NB4 (cell line): ENCODE data around the gene COPS6.

ENCODE experiments used
- DNase-seq: peaks from one replicate; pipeline ENCODE4 v3.0.0; 2010; ENCODE audit warnings: low read depth
- H3K4me3 ChIP-seq: one replicate; pipeline ENCODE4 v1.5.1; 2011; ENCODE audit warnings: mild to moderate bottlenecking, low read depth, low read length, moderate library complexity
- MAX ChIP-seq: IDR thresholded peaks from 2 replicates; pipeline ENCODE4 v1.6.1; 2011; ENCODE audit warnings: low read depth, low read length
- MYC ChIP-seq: IDR thresholded peaks from 2 replicates; pipeline ENCODE4 v1.6.1; 2011; ENCODE audit warnings: low read depth, low read length
- POLR2A ChIP-seq: IDR thresholded peaks from 2 replicates; pipeline ENCODE4 v1.6.1; 2011; ENCODE audit warnings: mild to moderate bottlenecking; ENCODE audit not compliant: insufficient read length; ENCODE audit errors: extremely low read depth
- TF ChIP-seq, protein P1 (sequence below): IDR thresholded peaks from one replicate; pipeline ENCODE4 v1.5.1; 2012; ENCODE audit warnings: low read depth, low read length

The COPS6 gene

GRCh38 chr7:100087055-100087750, 1.6 kb upstream of the COPS6 start:
- no peak for DNase-seq
- H3K4me3 ChIP-seq = no peak overlapping the region
- TF ChIP-seq MYC (no peak), POLR2A (no peak), MAX (no peak)
- TF ChIP-seq, protein P1, sequence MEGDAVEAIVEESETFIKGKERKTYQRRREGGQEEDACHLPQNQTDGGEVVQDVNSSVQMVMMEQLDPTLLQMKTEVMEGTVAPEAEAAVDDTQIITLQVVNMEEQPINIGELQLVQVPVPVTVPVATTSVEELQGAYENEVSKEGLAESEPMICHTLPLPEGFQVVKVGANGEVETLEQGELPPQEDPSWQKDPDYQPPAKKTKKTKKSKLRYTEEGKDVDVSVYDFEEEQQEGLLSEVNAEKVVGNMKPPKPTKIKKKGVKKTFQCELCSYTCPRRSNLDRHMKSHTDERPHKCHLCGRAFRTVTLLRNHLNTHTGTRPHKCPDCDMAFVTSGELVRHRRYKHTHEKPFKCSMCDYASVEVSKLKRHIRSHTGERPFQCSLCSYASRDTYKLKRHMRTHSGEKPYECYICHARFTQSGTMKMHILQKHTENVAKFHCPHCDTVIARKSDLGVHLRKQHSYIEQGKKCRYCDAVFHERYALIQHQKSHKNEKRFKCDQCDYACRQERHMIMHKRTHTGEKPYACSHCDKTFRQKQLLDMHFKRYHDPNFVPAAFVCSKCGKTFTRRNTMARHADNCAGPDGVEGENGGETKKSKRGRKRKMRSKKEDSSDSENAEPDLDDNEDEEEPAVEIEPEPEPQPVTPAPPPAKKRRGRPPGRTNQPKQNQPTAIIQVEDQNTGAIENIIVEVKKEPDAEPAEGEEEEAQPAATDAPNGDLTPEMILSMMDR = no peak

DNA sequence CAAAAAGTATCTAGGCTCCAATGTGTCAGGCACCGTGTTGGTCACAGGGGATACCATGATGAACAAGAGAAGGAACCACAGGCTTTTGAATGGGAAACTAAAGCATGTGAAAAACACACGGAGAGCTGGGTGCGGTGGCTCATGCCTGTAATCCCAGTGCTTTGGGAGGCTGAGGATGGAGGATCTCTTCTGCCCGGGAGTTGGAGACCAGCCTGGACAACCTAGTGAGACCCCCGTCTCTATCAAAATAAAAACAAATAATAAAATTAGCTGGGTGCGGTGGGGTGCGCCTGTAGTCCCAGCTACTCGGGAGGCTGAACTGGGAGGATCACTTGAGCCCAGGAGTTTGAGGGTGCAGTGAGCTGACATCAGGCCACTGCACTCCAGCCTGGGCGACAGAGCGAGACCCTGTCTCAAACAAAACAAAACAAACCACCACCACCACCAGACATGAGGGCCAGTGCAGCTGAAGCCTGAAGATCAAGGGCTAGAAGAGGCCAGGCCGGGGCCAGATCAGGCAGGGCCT, 611 bp upstream of the COPS6 start:
- no peak for TF ChIP-seq POLR2A
- TF ChIP-seq, protein P1 = no peak
- no peak for TF ChIP-seq MAX
- no peak for TF ChIP-seq MYC
- DNase-seq = no peak

DNA sequence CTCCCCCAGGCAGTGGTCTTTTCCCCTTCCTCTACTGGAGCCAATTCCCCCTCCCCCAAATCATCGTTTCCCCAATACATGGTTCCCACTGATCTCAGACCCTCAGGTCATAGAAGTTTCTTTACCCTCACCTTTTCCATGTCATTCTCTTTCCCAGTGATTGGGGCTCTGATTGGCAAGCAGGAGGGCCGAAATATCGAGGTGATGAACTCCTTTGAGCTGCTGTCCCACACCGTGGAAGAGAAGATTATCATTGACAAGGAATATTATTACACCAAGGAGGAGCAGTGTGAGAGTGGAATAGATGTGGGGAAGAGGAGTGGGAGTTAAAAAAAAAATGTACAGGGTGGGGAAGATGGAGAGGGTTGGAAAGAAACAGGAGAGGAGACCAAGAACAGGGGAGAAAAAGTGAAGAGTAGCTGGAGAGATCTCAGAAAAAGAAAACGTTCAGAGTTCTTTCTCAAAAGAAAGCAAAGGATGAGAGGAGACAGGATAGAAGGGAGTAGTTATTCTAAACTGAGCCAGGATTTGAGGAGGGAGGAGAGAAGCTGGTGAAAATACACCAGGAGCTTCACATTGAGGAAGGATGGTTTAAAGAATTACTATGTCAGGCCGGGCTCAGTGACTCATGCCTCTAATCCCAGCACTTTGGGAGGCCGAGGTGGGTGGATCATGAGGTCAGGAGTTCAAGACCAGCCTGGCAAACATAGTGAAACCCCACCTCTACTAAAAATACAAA, 858 bp downstream of the COPS6 start:
- no peak for DNase-seq
- TF ChIP-seq MAX = no peak
- no peak for TF ChIP-seq POLR2A
- TF ChIP-seq MYC = no peak
- peak overlapping the region; percentile 94 for H3K4me3 ChIP-seq

More for the DNA sequence above, 611 bp upstream of the COPS6 start:
- peak overlapping the region; percentile 66 for H3K4me3 ChIP-seq

- DNase-seq = no peak
- H3K4me3 ChIP-seq = no peak overlapping the region
- TF ChIP-seq, protein P1 = no peak
- TF ChIP-seq MYC = no peak
- TF ChIP-seq POLR2A = no peak
- TF ChIP-seq MAX = no peak
Measured at GRCh38 chr7:100090527-100091410, 2.0 kb downstream of the COPS6 start.

DNA sequence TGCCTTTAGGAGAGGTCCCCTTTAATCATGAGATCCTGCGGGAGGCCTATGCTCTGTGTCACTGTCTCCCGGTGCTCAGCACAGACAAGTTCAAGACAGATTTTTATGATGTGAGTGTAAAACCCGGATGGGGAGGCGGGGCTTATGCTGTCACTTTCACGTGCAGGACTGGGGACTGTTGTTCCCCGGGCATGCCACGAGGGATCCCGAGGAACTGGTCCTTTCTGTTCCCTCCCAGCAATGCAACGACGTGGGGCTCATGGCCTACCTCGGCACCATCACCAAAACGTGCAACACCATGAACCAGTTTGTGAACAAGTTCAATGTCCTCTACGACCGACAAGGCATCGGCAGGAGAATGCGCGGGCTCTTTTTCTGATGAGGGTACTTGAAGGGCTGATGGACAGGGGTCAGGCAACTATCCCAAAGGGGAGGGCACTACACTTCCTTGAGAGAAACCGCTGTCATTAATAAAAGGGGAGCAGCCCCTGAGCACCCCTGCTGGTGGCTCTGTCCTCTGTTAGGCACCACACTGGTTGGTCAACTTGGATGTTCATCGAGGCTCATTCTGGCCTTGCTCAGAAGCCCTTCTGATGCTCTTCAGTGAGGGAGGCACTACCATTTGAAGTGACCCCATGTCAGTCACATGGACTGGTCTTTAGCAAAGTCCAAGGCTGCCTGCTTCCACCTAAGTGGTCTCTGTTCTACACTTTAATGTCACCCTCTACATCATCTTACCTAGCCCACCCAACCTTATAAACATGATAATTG, 2.8 kb downstream of the COPS6 start:
- TF ChIP-seq MAX (peak; percentile 28; the same call in 1 of the 2 replicates), MYC (0 out of 2 replicates have a peak, but pooled peaks have one; percentile 7), POLR2A (peak; percentile 35)
- TF ChIP-seq, protein P1 = peak; percentile 41
- H3K4me3 ChIP-seq = no peak overlapping the region
- DNase-seq = peak; percentile 63
